A549 (cell line): ENCODE measurements around the gene ZNF43. TPM values are rescaled to one million over a fixed set of nuclear protein-coding genes. Genes with fewer than 3 reads are reported as not detected.

Experiments used
- ATAC-seq, 2 experiments: fragments of 200-7000 bp in 1 of 2; fragments of >200 bp in 1 of 2; cut with Nextera tagmentation in 1 of 2; cut with Tn5 transposase in 1 of 2; 3 replicates each; pipeline versions ENCODE4 v1.8.0 to v1.9.1; 2018 to 2020; ENCODE audit warnings: mild to moderate bottlenecking in 1 of 2, moderate library complexity in 1 of 2
- CTCF ChIA-PET: fragments of 300-600 bp; sonication (Branson Sonifier 250); formaldehyde crosslinking; extraction: SDS; loops from one replicate; lab custom pipeline; 2021; ENCODE audit warnings: antibody characterized with exemption, inconsistent platforms; lab: Yijun Ruan, JAX
- POLR2A ChIA-PET: fragments of 350-600 bp; formaldehyde crosslinking; extraction: SDS; loops from one replicate; lab custom pipeline; 2021; ENCODE audit warnings: antibody characterized with exemption, inconsistent platforms; lab: Yijun Ruan, JAX
- DNase-seq, 2 experiments: peaks; one replicate each; pipeline versions ENCODE4 v3.0.0 to v3.0.0-alpha.2; 2011 to 2016; ENCODE audit warnings: low read depth in 1 of 2, low spot score in 1 of 2
- FAIRE-seq: peaks from 2 replicates; lab custom pipeline; 2011; peaks lifted over from hg19 to GRCh38; lab: Jason Lieb, UNC
- H3K27ac ChIP-seq, 2 experiments: fragments of >200 bp; sonication (Bioruptor Twin); formaldehyde crosslinking; 3 replicates each; pipeline ENCODE4 v1.5.1; 2016 to 2017
- H3K4me1 ChIP-seq: fragments of >200 bp; sonication (Bioruptor Twin); formaldehyde crosslinking; 3 replicates; pipeline ENCODE4 v1.6.1; 2016
- H3K4me2 ChIP-seq: fragments of >200 bp; sonication (Bioruptor Twin); formaldehyde crosslinking; 3 replicates; pipeline ENCODE4 v1.6.1; 2016
- H3K4me3 ChIP-seq: fragments of >200 bp; sonication (Bioruptor Twin); formaldehyde crosslinking; 3 replicates; pipeline ENCODE4 v1.5.1; 2016
- H3K9me3 ChIP-seq: fragments of >200 bp; sonication (Bioruptor Twin); formaldehyde crosslinking; 3 replicates; pipeline ENCODE4 v1.6.1; 2016
- ATOH8 ChIP-seq: fragments of 250-450 bp; sonication (Bioruptor Pico); IDR thresholded peaks from 2 replicates; pipeline ENCODE4 v1.5.0; 2020; ENCODE audit warnings: low read depth, mild to moderate bottlenecking, moderate library complexity
- GATA3 ChIP-seq: IDR thresholded peaks from 2 replicates; pipeline ENCODE4 v1.6.1; 2012; ENCODE audit warnings: borderline replicate concordance
- HDAC2 ChIP-seq: fragments of 200-600 bp; sonication (generic); IDR thresholded peaks from 2 replicates; pipeline ENCODE4 v1.6.1; 2016
- HOXB5 ChIP-seq: fragments of 250-450 bp; sonication (Bioruptor Pico); IDR thresholded peaks from 2 replicates; pipeline ENCODE4 v1.5.0; 2020; ENCODE audit warnings: mild to moderate bottlenecking, moderate library complexity
- JUN ChIP-seq, 2 experiments: fragments of >200 bp; sonication (Bioruptor Twin); formaldehyde crosslinking; IDR thresholded peaks; 2 replicates in 1 of 2; 3 replicates in 1 of 2; pipeline ENCODE4 v1.6.1; 2016 to 2017
- KDM5A ChIP-seq: fragments of 200-600 bp; sonication (generic); IDR thresholded peaks from 2 replicates; pipeline ENCODE4 v1.6.1; 2016; ENCODE audit warnings: antibody characterized with exemption, mild to moderate bottlenecking
- MAFK ChIP-seq: fragments of 450-650 bp; IDR thresholded peaks from 2 replicates; pipeline ENCODE4 v1.6.1; 2014; ENCODE audit not compliant: partially characterized antibody
- NPAS2 ChIP-seq: fragments of 250-450 bp; sonication (Bioruptor Pico); IDR thresholded peaks from 2 replicates; pipeline ENCODE4 v1.8.0; 2022; ENCODE audit warnings: mild to moderate bottlenecking, moderate library complexity, borderline replicate concordance
- POLR2A ChIP-seq: IDR thresholded peaks from 2 replicates; pipeline ENCODE4 v1.6.1; 2012; ENCODE audit warnings: mild to moderate bottlenecking, low read length
- POLR2AphosphoS2 ChIP-seq: conservative IDR thresholded peaks from 2 replicates; pipeline ENCODE4 v1.6.1; 2012; ENCODE audit warnings: low read length, improper control_type of control experiment, inconsistent platforms
- RFX5 ChIP-seq: fragments of 450-650 bp; IDR thresholded peaks from 2 replicates; pipeline ENCODE4 v1.7.1; 2014; ENCODE audit warnings: antibody characterized with exemption, mild to moderate bottlenecking, moderate library complexity
- WGBS: methylation state at CpG from one replicate; pipeline ENCODE4 v1.1.6; 2017; ENCODE audit errors: missing lambda C conversion rate; 5-methylcytosine and 5-hydroxymethylcytosine counted together
- polyA plus RNA-seq, 4 experiments: library from polyadenylated mRNA; depleted of rRNA in 3 of 4; stranded (reverse); fragments of >200 nt; fragmentation: RNase III in 1 of 4; extraction: RNeasy Plus Mini Kit Qiagen cat#74134 plus additional on column Dnase treatment in 1 of 4; gene quantifications; 2 replicates in 3 of 4; 3 replicates in 1 of 4; pipeline ENCODE4 v1.2.3, GENCODE V29; 2011 to 2017
- TF ChIP-seq, protein P1 (sequence below): fragments of 250-450 bp; sonication (Bioruptor Pico); IDR thresholded peaks from 2 replicates; pipeline ENCODE4 v1.5.0; 2021; ENCODE audit warnings: mild to moderate bottlenecking, moderate library complexity, borderline replicate concordance
- TF ChIP-seq, protein P2 (sequence below): fragments of >200 bp; sonication (Bioruptor Twin); formaldehyde crosslinking; IDR thresholded peaks from 3 replicates; pipeline ENCODE4 v1.5.1; 2016
- TF ChIP-seq, protein P3 (sequence below): IDR thresholded peaks from 2 replicates; pipeline ENCODE4 v1.6.1; 2012

Gene ZNF43
- polyA plus RNA-seq, 2 of the 4 experiments (the other 2 are of a cell fraction) = 9.6 to 10.0 TPM

DNA sequence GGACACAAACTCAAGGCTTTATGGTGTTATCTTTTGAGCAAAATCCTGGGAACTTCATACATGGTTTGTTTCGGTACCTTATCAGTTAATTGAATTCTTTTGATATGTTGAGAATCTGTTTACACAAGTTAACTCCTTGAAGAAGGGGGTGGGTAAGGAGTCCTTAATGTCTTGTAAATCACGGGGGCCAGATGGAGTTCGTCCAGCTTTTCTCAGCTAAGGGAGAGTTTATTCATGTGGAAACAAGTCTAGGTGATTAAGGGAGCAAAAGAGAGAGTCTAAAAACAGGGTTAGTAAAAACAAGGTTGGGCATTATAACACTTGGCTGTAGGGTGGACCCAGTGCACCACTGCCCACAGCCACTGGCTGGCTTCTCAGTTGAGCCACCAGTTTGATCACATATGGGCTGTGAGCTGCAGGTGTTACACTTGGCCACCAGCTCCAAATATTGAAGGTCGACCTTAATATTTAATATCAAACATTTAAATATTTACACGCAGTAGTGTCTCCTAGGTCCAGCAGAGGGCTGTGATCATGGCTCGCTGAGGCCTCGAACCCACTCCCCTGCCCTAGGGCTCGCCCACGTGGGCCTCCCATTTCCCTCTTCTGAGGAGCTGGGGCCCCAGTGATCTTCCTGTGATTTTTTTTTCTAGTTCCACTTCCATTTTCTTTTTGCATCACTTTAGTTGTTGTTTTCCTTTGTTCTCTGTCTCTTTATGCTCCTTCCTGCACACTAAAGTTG lies 21.0 kb upstream of the ZNF43 start:
- ChIA-PET POLR2A (no interaction called here), CTCF (no interaction called here)
- no peak for FAIRE-seq
- Histone ChIP-seq H3K4me3 (no peak overlapping the region), H3K4me2 (no peak overlapping the region), H3K4me1 (no peaks in the 10 kb centered on the region), H3K27ac (no peak overlapping the region), H3K9me3 (peaks cover 39% of the 10 kb centered on the region)
- no peak for TF ChIP-seq GATA3
- no peak for TF ChIP-seq ATOH8 (CRISPR knock-in tag)
- TF ChIP-seq HOXB5 (CRISPR knock-in tag) = no peak
- ATAC-seq = no peak
- 17% methylated on average over 9 of the region's 9 CpGs for WGBS
- no peak for DNase-seq

GRCh38 chr19:21851596-21852345 lies 15.8 kb upstream of the ZNF43 start:
- Histone ChIP-seq H3K4me3 (peak overlapping the region; percentile 66), H3K4me1 (0 out of 3 replicates have a peak, but pooled peaks cover 3% of the 10 kb centered on the region), H3K9me3 (peaks cover 24% of the 10 kb centered on the region), H3K4me2 (peak overlapping the region; percentile 54), H3K27ac (peak overlapping the region; percentile 78 to 84)
- DNase-seq (peak; percentile 81 to 93), ATAC-seq (peak; percentile 99), FAIRE-seq (no peak)
- WGBS = 19% methylated on average over 43 of the region's 44 CpGs
- CTCF ChIA-PET = no interaction called here
- TF ChIP-seq, protein P1, sequence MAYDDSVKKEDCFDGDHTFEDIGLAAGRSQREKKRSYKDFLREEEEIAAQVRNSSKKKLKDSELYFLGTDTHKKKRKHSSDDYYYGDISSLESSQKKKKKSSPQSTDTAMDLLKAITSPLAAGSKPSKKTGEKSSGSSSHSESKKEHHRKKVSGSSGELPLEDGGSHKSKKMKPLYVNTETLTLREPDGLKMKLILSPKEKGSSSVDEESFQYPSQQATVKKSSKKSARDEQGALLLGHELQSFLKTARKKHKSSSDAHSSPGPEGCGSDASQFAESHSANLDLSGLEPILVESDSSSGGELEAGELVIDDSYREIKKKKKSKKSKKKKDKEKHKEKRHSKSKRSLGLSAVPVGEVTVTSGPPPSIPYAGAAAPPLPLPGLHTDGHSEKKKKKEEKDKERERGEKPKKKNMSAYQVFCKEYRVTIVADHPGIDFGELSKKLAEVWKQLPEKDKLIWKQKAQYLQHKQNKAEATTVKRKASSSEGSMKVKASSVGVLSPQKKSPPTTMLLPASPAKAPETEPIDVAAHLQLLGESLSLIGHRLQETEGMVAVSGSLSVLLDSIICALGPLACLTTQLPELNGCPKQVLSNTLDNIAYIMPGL (CRISPR knock-in tag) = no peak
- TF ChIP-seq HDAC2 (no peak), MAFK (no peak), POLR2AphosphoS2 (no peak), RFX5 (no peak), KDM5A (peak; percentile 42; the same call in 1 of the 2 replicates), ATOH8 (CRISPR knock-in tag) (no peak), JUN (IDR thresholded peaks at IDR 0.05) (peak in 1 of 2 experiments; percentile 60; a peak in 1 of 5 replicates), NPAS2 (no peak), POLR2A (peak; percentile 40)
- TF ChIP-seq, protein P2, sequence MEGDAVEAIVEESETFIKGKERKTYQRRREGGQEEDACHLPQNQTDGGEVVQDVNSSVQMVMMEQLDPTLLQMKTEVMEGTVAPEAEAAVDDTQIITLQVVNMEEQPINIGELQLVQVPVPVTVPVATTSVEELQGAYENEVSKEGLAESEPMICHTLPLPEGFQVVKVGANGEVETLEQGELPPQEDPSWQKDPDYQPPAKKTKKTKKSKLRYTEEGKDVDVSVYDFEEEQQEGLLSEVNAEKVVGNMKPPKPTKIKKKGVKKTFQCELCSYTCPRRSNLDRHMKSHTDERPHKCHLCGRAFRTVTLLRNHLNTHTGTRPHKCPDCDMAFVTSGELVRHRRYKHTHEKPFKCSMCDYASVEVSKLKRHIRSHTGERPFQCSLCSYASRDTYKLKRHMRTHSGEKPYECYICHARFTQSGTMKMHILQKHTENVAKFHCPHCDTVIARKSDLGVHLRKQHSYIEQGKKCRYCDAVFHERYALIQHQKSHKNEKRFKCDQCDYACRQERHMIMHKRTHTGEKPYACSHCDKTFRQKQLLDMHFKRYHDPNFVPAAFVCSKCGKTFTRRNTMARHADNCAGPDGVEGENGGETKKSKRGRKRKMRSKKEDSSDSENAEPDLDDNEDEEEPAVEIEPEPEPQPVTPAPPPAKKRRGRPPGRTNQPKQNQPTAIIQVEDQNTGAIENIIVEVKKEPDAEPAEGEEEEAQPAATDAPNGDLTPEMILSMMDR = no peak
- TF ChIP-seq, protein P3, sequence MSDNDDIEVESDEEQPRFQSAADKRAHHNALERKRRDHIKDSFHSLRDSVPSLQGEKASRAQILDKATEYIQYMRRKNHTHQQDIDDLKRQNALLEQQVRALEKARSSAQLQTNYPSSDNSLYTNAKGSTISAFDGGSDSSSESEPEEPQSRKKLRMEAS = peak; percentile 46; the same call in 1 of the 2 replicates
- POLR2A ChIA-PET = interaction anchor here (0.6 to 1.8 kb wide), 3 partner anchors 14 to 19 kb away, joined by 3 to 39 read pairs (median 3); partner anchors contain the start of gene ZNF43
